Stimulated activated naive CD8-positive, alpha-beta T cell treated with anti-CD3 and anti-CD28 coated beads, Interleukin-15, Interleukin-2, amounts not matched to agents 100 ng/mL and 50 ng/mL, for 24 hours (primary cell): ENCODE measurements around the gene MPHOSPH9.
A peak's percentile ranks its signal among the peaks of the same experiment; 100 is the strongest.

Source experiments
- H3K27ac Mint-ChIP-seq: one replicate; pipeline ENCODE4 v1.8.0; 2021; ENCODE audit warnings: mild to moderate bottlenecking, mixed read lengths
- H3K27me3 Mint-ChIP-seq: one replicate; pipeline ENCODE4 v1.8.0; 2021; ENCODE audit warnings: mixed read lengths
- H3K36me3 Mint-ChIP-seq: one replicate; pipeline ENCODE4 v1.8.0; 2021; ENCODE audit warnings: low read depth, mixed read lengths
- H3K4me1 Mint-ChIP-seq: one replicate; pipeline ENCODE4 v1.8.0; 2021; ENCODE audit warnings: low read depth, mixed read lengths
- H3K4me3 Mint-ChIP-seq: one replicate; pipeline ENCODE4 v1.8.0; 2021; ENCODE audit warnings: mild to moderate bottlenecking, mixed read lengths
- H3K9me3 Mint-ChIP-seq: one replicate; pipeline ENCODE4 v1.8.0; 2021; ENCODE audit warnings: mixed read lengths

The MPHOSPH9 gene

GRCh38 chr12:123232807-123233504 lies at the start of gene MPHOSPH9, which contains the start of gene MTRFR:
TSS of gene MPHOSPH9 (minus strand) at chr12:123233141. CDS start at chr12:123230364, 2,777 bp downstream.
TSS of gene MTRFR (plus strand) at chr12:123233436. CDS start at chr12:123253675, 20,239 bp downstream.
- Mint-ChIP-seq H3K27ac (peak within 1 kb of the TSS; percentile 94), H3K4me1 (peaks cover 85% of the 10 kb centered on the region), H3K27me3 (no peaks in the 10 kb centered on the region), H3K4me3 (peak within 1 kb of the TSS; percentile 97), H3K9me3 (no peaks in the 10 kb centered on the region), H3K36me3 (peaks cover 54% of the 10 kb centered on the region)

DNA sequence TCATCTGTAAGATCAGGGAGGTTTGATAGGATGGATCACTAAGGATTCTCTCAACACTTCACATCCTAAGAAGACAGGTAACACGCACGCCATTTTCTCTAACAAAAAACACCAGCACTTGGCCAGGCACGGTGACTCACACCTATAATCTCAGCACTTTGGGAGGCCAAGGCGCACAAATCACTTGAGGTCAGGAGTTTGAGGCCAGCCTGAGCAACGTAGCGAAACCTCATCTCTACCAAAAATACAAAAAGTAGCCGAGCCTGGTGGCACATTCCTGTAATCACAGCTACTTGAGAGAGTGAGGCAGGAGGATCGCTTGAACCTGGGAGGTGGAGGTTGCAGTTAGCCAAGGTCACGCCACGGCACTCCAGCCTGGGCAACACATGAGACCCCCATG lies 49.2 kb upstream of the MPHOSPH9 start:
- Mint-ChIP-seq H3K9me3 (no peaks in the 10 kb centered on the region), H3K4me3 (no peak overlapping the region), H3K27ac (no peak overlapping the region), H3K36me3 (no peaks in the 10 kb centered on the region), H3K27me3 (no peaks in the 10 kb centered on the region), H3K4me1 (peaks cover 8% of the 10 kb centered on the region)

GRCh38 chr12:123280971-123281370 lies 48.0 kb upstream of the MPHOSPH9 start:
- H3K9me3 Mint-ChIP-seq, result no peaks in the 10 kb centered on the region
- H3K36me3 Mint-ChIP-seq, result no peaks in the 10 kb centered on the region
- no peak overlapping the region for H3K4me3 Mint-ChIP-seq
- H3K27ac Mint-ChIP-seq, result no peak overlapping the region
- peaks cover 8% of the 10 kb centered on the region for H3K4me1 Mint-ChIP-seq
- no peaks in the 10 kb centered on the region for H3K27me3 Mint-ChIP-seq

GRCh38 chr12:123278101-123278627 lies 45.2 kb upstream of the MPHOSPH9 start:
- peak overlapping the region; percentile 49 for H3K27ac Mint-ChIP-seq
- no peaks in the 10 kb centered on the region for H3K9me3 Mint-ChIP-seq
- no peak overlapping the region for H3K4me3 Mint-ChIP-seq
- H3K4me1 Mint-ChIP-seq, result peaks cover 8% of the 10 kb centered on the region
- no peaks in the 10 kb centered on the region for H3K36me3 Mint-ChIP-seq
- H3K27me3 Mint-ChIP-seq, result no peaks in the 10 kb centered on the region

DNA sequence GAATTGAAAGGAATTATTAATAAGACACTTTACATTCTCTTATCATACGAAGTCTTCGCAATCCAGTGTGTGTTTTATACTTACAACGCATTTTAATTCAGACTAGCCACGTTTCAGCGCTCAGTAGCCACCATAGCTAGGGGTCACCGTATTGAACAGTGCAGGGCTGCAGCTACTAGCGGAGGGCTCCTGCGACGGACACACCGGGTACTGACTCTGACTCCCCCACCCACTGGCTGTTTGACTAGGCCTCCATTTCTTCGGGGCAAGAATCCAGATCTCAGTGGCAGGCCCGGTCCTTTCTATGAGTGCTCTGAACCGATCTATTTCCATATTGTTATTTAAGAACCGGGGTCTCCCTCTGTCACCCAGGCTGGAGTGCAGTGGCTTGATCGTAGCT lies 40.2 kb upstream of the MPHOSPH9 start:
- H3K9me3 Mint-ChIP-seq, result no peaks in the 10 kb centered on the region
- peak overlapping the region; percentile 26 for H3K4me3 Mint-ChIP-seq
- H3K27me3 Mint-ChIP-seq, result no peaks in the 10 kb centered on the region
- peaks cover 27% of the 10 kb centered on the region for H3K4me1 Mint-ChIP-seq
- H3K27ac Mint-ChIP-seq, result no peak overlapping the region
- H3K36me3 Mint-ChIP-seq, result no peaks in the 10 kb centered on the region

DNA sequence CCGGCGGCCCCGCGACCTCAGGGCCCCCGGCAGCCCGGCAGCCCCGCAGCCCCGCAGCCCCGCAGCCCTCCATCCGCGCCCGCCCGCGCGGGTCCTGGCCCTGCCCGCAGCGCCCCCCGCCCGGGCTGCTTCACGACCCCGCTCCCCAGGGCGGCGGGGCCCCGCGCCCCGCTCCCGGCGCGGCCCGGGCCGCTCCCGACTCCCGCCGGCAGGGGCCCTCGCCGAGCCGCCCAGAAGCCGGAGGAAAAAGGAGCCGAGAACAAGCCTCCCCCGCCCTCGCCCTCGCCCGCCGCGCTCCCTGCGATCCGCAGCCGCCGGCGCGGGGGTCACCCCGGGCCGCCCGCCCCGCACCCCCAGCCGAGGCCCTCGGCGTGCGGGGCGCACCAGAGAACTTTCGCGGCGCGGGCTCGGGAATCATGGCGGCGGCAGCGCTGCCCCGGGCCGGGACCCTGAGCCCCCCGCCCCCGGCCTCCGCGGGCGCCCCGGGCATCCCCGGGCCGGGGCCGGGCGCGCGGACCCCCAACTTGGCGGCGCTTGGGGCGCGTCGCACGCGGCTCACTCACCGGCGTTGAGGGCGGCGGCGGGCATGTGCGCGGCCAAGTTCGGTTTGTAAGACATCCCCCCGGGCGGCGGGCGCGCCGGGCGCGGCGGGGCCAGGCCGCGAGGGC lies 38.2 kb upstream of the MPHOSPH9 start:
- Mint-ChIP-seq H3K9me3 (no peaks in the 10 kb centered on the region), H3K27ac (no peak overlapping the region), H3K4me1 (peaks cover 25% of the 10 kb centered on the region), H3K27me3 (no peaks in the 10 kb centered on the region), H3K36me3 (peaks cover 3% of the 10 kb centered on the region), H3K4me3 (no peak overlapping the region)

- H3K36me3 Mint-ChIP-seq, result peaks cover 3% of the 10 kb centered on the region
- H3K27me3 Mint-ChIP-seq, result no peaks in the 10 kb centered on the region
- peak overlapping the region; percentile 86 for H3K27ac Mint-ChIP-seq
- peaks cover 25% of the 10 kb centered on the region for H3K4me1 Mint-ChIP-seq
- H3K9me3 Mint-ChIP-seq, result no peaks in the 10 kb centered on the region
- peak overlapping the region; percentile 90 for H3K4me3 Mint-ChIP-seq
These were observed 37.5 kb upstream of the MPHOSPH9 start for GRCh38 chr12:123270214-123271000.

GRCh38 chr12:123269896-123270213 lies 36.9 kb upstream of the MPHOSPH9 start:
- Mint-ChIP-seq H3K4me3 (peak overlapping the region; percentile 90), H3K9me3 (no peaks in the 10 kb centered on the region), H3K36me3 (peaks cover 3% of the 10 kb centered on the region), H3K27me3 (no peaks in the 10 kb centered on the region), H3K4me1 (peaks cover 25% of the 10 kb centered on the region), H3K27ac (peak overlapping the region; percentile 86)

DNA sequence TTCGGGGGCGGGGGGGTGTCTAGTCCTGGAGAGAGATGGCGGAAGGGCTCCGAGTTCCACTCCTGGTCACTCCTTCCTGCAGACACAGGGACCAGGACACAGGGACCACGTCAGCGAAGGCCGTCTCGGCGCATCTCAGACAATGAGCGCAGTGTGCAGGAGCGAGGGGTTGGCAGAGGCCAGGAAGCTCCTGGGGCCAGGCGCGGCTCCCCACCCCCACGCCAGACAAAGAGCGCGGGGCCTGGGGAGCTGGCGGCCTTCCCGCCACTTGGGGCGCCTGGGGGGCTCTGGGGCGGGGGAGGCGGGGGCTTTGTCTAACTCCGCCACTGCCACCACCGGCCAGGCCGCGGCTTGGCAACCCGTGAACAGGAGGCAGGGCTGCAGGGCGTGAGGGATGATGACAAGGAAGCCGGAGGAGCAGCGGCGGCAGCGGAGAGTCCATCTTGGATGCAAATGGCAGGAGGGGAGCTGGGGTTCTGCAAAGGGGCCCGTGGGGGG lies 36.5 kb upstream of the MPHOSPH9 start:
- peak overlapping the region; percentile 77 for H3K27ac Mint-ChIP-seq
- no peaks in the 10 kb centered on the region for H3K27me3 Mint-ChIP-seq
- H3K4me3 Mint-ChIP-seq, result peak overlapping the region; percentile 90
- H3K4me1 Mint-ChIP-seq, result peaks cover 25% of the 10 kb centered on the region
- no peaks in the 10 kb centered on the region for H3K9me3 Mint-ChIP-seq
- peaks cover 5% of the 10 kb centered on the region for H3K36me3 Mint-ChIP-seq

- H3K27ac Mint-ChIP-seq, result peak overlapping the region; percentile 75
- H3K27me3 Mint-ChIP-seq, result no peaks in the 10 kb centered on the region
- no peaks in the 10 kb centered on the region for H3K9me3 Mint-ChIP-seq
- peaks cover 25% of the 10 kb centered on the region for H3K4me1 Mint-ChIP-seq
- peak overlapping the region; percentile 90 for H3K4me3 Mint-ChIP-seq
- H3K36me3 Mint-ChIP-seq, result peaks cover 7% of the 10 kb centered on the region
These were observed 35.9 kb upstream of the MPHOSPH9 start for GRCh38 chr12:123268850-123269249.

DNA sequence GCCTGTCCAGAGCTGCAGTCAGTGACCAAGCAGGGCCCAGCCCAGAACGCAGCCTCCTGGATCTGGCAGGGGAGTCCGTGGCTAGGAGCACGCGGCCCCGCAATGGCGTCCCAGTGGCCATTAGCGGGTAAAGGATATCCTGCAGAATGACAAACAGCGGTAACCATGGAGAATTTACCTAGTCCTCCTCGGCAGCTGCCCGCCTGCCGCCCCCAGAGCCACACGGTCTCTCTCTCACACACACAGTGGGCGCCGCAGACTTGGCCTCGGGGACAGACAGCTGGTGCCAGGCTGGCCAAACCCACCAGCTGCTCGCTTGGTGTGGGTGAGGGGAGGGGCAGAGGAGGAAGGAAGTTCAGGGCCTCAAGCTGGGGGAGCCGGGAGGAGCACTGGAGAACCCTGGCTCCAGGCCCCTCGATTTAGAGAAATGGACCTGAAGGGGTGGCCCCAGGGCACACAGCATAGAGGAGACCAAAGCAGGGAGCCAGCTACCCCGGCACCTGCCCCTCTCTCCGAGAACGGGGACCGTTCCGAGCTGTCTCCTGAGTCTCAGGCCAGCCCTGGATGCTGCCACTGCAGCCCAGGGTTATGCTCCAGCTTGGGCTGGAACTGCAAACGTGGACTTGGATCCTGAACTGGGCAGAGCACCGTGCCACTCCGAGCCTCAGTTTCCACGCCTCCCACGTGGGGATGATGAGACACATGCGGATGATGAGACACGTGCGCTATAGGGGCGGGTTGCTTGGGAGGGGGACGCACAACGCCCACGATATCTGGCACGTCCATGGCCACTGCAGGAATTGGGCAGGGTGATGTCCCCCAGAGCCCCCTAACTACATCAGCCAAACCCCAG lies 35.3 kb upstream of the MPHOSPH9 start:
- peaks cover 7% of the 10 kb centered on the region for H3K36me3 Mint-ChIP-seq
- no peaks in the 10 kb centered on the region for H3K9me3 Mint-ChIP-seq
- peak overlapping the region; percentile 90 for H3K4me3 Mint-ChIP-seq
- peaks cover 25% of the 10 kb centered on the region for H3K4me1 Mint-ChIP-seq
- H3K27me3 Mint-ChIP-seq, result no peaks in the 10 kb centered on the region
- H3K27ac Mint-ChIP-seq, result peak overlapping the region; percentile 36

DNA sequence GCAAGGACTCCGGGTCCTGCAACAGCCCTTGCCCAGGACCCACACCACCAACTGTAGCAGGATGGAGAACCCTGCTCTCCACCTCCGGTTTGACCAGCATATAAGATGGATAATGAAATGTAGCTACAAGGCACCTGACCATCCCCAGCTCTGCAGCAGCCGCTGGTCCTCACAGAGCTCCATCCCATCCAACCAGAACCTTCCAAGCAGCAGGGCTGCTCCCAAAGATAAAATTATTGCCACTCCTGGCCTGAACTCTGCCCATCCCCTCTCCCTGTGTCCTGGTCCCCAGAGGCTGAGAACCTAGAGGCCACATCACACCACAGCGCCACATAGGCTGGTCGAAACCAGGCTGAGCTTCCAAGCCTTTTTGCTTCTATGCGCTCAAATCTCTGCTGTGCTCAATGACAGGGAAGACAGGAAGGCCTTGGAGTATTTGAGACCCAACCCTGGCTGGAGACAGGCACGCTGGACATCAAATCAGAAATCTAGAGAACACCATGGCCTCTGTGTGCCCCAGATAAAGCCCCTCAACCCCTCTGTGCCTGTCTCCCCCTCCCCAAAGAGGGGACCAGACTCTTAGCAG lies 34.5 kb upstream of the MPHOSPH9 start:
- peaks cover 25% of the 10 kb centered on the region for H3K4me1 Mint-ChIP-seq
- H3K27ac Mint-ChIP-seq, result no peak overlapping the region
- no peak overlapping the region for H3K4me3 Mint-ChIP-seq
- H3K36me3 Mint-ChIP-seq, result peaks cover 11% of the 10 kb centered on the region
- H3K9me3 Mint-ChIP-seq, result no peaks in the 10 kb centered on the region
- H3K27me3 Mint-ChIP-seq, result no peaks in the 10 kb centered on the region

DNA sequence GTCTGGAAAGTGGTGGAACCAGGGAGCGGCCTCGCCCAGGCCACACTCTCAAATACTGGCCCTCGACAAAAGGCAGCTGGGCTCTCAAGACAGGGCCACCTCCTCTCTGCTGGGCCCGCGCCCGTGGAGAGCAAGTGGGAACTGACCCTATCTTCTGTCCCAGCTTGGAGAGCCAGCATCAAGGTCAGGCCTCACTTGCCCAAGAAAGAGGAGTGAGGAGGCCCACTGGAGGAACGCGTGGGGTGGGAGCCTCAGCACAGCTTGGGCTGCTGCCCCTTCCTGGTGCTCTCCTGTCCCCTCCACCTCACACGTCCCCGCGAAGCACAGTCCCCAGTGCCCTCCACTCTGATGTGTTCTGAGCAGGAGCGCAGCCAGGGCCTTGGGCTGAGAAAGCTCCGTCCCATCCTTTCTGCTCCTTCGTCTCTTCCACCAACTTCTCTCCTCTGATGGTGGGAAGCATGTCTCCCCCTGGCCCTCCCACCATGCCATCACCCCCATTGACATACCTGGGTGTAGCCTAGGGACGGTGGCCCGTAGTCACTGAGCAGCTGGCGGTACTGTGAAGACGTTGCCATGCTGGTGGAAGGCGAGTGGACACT lies 33.8 kb upstream of the MPHOSPH9 start:
- H3K36me3 Mint-ChIP-seq, result peaks cover 18% of the 10 kb centered on the region
- peaks cover 22% of the 10 kb centered on the region for H3K4me1 Mint-ChIP-seq
- no peak overlapping the region for H3K27ac Mint-ChIP-seq
- H3K27me3 Mint-ChIP-seq, result no peaks in the 10 kb centered on the region
- no peak overlapping the region for H3K4me3 Mint-ChIP-seq
- no peaks in the 10 kb centered on the region for H3K9me3 Mint-ChIP-seq
